GM21825 (cell line): ENCODE results near the gene HSP90AA1.
"Not testable (repeated sequence)": the region's sequence is repeated elsewhere in the genome, so short reads cannot be mapped to it uniquely, and the experiment has no call there.

Experiments used
- ATAC-seq: cut with Tn5 transposase; IDR thresholded peaks from one replicate; pipeline ENCODE4 v1.9.1; 2021; ENCODE audit warnings: mild to moderate bottlenecking, moderate library complexity; ENCODE audit not compliant: unreplicated experiment

Gene HSP90AA1

GRCh38 chr14:102074415-102074964 is 12.4 kb downstream of the HSP90AA1 start:
- ATAC-seq = no peak

- ATAC-seq = no peak
Measured at GRCh38 chr14:102071283-102071998, 15.4 kb downstream of the HSP90AA1 start.

DNA sequence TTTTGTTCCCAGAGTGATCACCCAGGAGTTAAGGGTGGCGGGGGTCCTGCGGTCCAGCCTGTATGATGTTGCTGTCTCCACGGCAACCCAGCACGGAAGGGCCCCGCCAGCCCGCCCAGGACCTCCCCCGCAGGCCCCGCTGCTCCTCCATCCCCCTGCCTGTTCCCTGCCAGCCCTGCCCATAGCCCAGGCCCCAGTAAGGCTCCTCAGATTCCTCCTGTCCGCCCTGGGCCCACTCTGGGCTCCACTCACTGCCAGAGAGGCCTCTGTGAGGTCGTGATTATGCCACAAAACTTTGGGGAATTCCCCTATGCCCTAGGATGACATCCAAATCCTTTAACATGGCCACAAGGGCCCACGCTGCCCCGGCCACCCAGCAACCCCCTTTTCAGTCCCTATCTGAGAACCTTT is 20.8 kb downstream of the HSP90AA1 start:
- ATAC-seq = no peak

DNA sequence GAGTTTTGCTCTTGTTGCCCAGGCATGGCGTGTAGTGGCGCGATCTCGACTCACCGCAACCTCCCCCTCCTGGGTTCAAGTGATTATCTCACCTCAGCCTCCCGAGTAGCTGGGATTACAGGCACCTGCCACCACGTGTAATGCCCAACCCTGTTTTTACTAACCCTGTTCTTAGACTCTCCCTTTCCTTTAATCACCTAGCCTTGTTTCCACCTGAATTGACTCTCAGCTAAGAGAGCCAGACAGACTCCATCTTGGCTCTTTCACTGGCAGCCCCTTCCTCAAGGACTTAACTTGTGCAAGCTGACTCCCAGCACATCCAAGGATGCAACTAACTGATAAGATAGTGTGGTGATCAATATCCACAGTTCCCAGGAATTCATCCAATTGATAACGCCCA is 22.3 kb downstream of the HSP90AA1 start:
- ATAC-seq = not testable (repeated sequence)

DNA sequence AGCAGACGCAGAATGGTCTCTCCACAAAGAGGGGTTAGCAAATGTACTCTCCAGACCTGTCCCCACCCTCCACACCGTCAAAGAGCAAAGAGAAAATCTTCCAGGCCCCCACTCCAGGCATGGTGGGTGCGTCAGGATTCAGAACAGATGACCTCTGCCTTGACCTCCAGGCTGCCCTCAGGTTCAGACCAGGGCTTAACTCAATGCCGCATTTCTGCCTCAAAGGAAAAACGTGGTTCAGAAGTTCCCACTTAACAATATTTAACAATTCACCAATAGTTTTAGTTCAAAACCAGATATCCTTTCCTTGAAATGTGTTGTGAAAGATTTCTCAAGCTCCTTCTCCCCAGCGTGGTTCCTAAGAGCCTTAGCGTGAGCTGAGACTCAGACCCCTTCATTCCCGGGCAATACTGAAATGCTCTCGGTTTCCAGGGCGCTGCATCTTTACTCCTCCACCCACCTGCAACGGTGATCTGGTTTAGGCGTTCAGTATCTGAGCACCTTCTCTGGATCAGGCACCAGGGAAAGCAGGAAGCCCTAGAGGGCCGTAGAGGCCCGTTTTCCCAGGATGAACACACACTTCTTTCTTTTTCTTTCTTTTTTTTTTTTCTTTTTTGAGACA is 22.9 kb downstream of the HSP90AA1 start:
- no peak for ATAC-seq

DNA sequence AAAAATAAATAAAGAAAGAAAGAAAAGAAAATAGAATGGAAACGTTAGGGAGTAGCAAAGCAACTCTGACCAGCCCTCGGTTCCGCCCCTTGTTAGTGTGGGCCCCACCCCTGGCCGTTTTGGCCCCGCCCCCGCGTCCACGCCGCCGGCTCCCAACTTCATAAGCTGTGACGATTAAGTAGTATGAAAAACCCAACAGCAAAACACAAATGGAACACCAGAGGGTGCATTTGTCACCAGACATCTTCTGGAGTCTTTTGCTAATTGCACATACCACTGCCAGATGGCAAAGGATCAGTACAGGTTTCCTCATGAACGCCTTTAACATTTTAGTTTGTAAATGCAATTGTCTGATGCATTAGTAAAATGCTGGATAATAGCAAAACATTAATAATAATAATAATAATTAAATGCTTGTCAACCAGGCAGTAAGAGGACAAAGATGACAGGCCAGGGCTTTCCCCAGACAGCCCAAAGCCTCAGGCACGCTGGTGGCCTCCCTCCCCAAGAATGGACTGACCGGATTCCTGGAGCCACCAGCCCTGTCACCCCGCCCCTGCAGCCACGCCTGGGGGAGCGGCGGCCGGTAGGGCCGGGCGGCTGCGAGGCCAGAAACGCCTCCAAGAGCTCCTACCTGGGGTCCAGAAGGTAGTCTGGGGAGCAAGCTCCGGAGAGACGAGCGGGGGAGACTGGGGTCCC is 23.6 kb downstream of the HSP90AA1 start:
- ATAC-seq = no peak

DNA sequence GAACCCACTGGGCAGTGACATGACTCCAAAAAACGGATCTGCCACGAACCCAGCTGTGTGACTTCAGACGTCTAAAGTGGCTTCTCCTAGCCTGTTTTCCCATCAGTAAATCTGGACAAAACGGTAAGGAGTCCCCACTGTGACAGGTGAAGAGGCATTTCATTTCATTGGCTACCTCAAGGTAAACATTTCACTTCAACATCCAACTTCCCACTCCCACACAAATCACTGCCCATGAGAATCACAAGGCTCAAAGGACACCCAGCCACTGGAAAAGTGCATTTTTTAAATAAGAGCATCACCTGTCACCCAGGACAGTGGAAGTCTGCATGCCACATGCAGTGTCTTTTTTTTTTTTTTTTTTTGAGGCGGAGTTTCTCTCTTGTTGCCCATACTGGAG is 27.9 kb downstream of the HSP90AA1 start:
- no peak for ATAC-seq

- ATAC-seq = no peak
Measured at GRCh38 chr14:102058146-102058545, 28.7 kb downstream of the HSP90AA1 start.

DNA sequence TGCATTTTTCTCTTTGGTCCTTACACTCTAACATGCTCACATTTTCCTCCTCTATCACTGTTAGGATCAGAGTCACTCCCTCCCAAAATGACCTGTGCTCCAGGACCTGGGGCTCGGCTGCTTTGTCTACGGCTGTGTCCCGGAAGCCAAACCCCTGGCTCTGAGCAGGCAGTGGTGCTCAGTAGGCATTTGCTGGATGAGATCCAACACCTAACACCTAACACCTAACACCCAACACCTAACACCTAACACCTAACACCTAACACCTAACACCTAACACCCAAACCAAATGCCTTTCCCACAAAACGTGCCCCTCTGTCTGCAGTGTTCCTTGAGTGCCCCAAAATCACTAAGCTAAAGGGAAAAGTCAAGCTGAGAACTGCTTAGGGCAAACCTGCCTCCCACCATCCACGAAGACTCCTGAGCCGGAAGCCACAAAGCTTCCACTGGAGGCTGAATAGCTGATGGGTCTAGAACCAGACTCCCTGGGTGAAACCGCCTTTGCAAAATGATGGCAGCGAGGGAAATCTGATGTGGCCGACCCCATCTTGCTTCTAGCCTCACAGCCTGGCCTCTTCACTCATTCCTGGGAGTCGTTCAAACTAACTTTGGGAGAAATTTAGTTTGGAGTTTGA is 29.2 kb downstream of the HSP90AA1 start:
- no peak for ATAC-seq

GRCh38 chr14:102056694-102057442 is 30.0 kb downstream of the HSP90AA1 start:
- ATAC-seq = no peak

- ATAC-seq = no peak
Measured at GRCh38 chr14:102055181-102055901, 31.5 kb downstream of the HSP90AA1 start.

GRCh38 chr14:102052522-102052921 is 34.3 kb downstream of the HSP90AA1 start:
- no peak for ATAC-seq

GRCh38 chr14:102050625-102051024 is 36.2 kb downstream of the HSP90AA1 start:
- no peak for ATAC-seq

GRCh38 chr14:102050026-102050405 is 36.8 kb downstream of the HSP90AA1 start:
- no peak for ATAC-seq

DNA sequence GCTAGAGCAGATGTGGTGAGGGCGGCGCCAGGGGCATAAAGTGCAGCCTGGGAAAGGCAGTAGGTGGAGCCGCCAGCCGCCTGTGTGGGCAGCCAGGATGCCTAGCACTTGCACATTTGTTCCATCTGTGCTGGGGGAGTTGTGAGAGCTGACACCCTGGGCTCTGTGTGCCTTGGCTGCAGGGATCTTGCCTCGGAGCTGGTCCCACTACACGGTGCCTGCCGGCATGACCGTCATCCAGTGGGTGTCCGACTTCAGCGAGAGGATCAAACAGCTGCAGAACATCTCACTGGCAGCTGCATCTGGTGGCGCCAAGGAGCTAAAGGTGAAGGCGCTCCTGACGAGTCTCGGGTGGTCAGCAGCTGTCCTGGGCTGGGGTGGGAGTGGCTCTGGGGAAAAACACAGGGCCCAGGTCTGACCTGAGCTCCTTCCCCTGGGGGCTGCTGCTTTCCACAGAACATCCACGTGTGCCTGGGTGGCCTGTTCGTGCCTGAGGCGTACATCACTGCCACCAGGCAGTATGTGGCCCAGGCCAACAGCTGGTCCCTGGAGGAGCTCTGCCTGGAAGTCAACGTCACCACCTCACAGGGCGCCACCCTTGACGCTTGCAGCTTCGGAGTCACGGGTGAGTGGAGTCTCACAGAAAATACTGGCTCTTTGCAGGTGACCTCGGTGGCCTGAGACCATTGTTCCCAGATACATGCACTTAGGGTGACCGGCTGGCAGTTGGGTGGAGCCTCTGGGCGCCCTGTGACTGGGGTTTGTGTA is 37.4 kb downstream of the HSP90AA1 start:
- no peak for ATAC-seq

DNA sequence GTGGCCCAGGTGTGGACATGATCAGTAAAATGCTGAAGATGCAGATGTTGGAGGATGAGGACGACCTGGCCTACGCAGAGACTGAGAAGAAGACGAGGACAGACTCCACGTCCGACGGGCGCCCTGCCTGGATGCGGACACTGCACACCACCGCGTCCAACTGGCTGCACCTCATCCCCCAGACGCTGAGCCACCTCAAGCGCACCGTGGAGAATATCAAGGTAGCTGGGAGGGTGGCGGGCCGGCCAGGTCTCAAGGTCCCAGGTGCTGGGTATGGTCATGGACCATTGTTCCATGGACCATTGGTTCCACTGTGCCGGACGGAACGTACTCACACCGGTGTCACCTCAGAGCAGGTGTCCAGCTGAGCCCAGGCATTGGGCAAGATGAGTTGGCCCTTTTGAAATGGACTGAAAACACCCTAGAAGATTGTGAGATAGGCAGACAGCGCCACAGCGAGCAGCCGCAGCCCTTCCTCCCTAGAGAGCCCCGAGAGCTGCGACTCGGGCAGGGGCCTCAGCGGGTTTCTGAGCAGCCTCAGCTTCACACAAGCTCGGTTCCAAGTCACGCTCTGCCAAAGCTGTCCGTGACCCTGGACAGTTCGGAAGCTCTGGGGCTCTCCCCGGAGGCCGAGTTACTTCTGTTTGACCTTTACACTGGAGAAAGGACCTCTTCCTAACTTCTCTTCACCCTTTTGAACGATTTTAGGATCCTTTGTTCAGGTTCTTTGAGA is 38.9 kb downstream of the HSP90AA1 start:
- no peak for ATAC-seq

DNA sequence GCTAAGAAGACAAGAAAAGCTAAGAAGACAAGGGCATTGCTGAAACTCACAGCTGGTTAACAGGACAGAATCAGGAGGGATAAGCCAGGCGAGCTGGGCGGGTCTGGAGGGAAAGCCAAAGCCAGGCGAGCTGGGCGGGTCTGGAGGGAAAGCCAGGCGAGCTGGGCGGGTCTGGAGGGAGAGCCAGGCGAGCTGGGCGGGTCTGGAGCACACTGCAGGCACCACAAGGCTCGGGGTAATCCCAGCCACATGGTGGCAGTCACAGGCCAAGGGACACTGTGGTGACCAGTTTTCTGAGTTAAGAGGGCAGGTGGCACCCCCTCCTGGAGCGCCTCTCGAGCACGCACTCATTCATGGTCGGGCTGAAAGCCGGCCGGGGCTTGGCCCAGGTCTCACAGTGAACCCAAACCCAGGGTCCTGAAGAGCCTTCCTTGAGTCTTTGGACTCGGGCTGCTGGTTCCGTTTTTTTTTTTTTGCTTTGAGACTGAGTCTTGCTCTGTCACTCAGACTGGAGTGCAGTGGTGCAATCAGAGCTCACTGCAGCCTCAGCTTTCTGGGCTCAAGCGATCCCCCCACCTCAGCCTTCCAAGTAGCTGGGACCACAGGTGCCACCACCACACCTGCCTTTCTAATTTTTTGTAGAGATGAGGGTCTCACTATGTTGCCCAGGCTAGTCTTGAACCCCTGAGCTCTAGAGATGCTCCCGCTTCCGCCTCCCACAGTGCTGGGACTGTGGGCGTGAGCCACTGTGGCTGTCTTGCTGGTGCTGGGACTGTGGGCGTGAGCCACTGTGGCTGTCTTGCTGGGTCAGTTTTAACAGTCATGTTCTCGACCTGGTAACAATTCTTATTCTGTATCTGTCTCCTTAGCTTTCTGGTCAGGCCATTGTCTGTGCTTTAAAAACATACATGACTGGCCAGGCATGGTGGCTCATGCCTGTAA is 40.2 kb downstream of the HSP90AA1 start:
- ATAC-seq = no peak
